Measurements from ENCODE around the gene GNAL. TPM values are rescaled to one million over a fixed set of nuclear protein-coding genes. Genes with fewer than 3 reads are reported as not detected.
"Not testable (repeated sequence)": the region's sequence is repeated elsewhere in the genome, so short reads cannot be mapped to it uniquely, and the experiment has no call there.

GNAL gene
- total RNA-seq, 1 experiment from 2014 or later, result 10.6 TPM

GRCh38 chr18:11710578-11710977 lies 21.5 kb downstream of the GNAL start:
- in situ Hi-C loops (cut with HindIII; ENCODE audit: low pct_unique_long_range_greater_than_20kb, low sequenced_read_pairs), result no loop called here
- DNase-seq (ENCODE audit: low read depth), result no peak

GRCh38 chr18:11713756-11714155 lies 24.7 kb downstream of the GNAL start:
- in situ Hi-C loops (cut with HindIII; ENCODE audit: low pct_unique_long_range_greater_than_20kb, low sequenced_read_pairs), result no loop called here

GRCh38 chr18:11714244-11714918 lies 25.3 kb downstream of the GNAL start:
- DNase-seq (ENCODE audit: low read depth), result no peak
- in situ Hi-C loops (cut with HindIII; ENCODE audit: low pct_unique_long_range_greater_than_20kb, low sequenced_read_pairs), result no loop called here

More at GRCh38 chr18:11713756-11714155, 24.7 kb downstream of the GNAL start:
- DNase-seq (ENCODE audit: low read depth), result no peak

- DNase-seq (ENCODE audit: low read depth); in situ Hi-C loops (cut with HindIII; ENCODE audit: low pct_unique_long_range_greater_than_20kb, low sequenced_read_pairs): not testable (repeated sequence)
These were observed 27.8 kb downstream of the GNAL start for GRCh38 chr18:11716767-11717315.

DNA sequence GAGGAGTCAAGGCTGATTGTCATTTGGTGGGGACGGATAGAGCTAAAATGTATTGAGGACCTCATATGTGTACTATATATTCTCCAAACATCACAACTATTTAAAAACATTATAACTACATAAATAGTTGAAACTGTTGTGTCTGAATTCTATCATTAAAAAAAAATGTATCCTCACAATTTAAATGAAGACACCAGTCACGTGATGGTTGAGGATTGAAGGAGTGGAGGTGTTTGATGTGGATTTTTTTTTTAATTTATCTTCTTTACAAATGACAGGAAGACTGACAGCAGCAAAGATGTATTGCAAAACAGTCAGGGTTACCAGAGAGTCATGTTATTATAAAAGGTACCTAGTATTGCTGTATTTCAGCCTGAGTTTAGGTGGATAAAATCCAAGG lies 30.0 kb downstream of the GNAL start:
- no peak for DNase-seq (ENCODE audit: low read depth)
- in situ Hi-C loops (cut with HindIII; ENCODE audit: low pct_unique_long_range_greater_than_20kb, low sequenced_read_pairs), result no loop called here

DNA sequence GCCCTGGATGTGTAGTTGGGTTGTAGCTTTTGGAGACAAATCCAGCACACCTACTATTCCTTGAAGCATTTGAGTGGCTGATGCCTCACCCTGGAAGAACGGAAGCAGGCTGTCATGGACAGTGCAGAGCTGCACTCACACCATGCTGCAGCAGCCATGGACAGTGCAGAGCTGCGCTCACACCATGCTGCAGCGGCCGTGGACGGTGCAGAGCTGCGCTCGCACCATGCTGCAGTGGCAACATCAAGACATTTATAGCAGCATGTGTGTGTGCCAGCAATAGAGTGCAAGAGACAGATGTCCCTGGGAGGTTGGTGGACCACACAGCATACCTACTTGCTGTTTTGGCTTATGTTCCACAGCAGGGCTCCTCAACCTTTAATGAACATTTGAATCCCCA lies 30.6 kb downstream of the GNAL start:
- DNase-seq (ENCODE audit: low read depth), result no peak
- in situ Hi-C loops (cut with HindIII; ENCODE audit: low pct_unique_long_range_greater_than_20kb, low sequenced_read_pairs), result no loop called here

GRCh38 chr18:11721720-11722119 lies 32.7 kb downstream of the GNAL start:
- in situ Hi-C loops (cut with HindIII; ENCODE audit: low pct_unique_long_range_greater_than_20kb, low sequenced_read_pairs), result no loop called here
- DNase-seq (ENCODE audit: low read depth), result no peak

GRCh38 chr18:11724781-11725180 lies 35.7 kb downstream of the GNAL start:
- no peak for DNase-seq (ENCODE audit: low read depth)
- in situ Hi-C loops (cut with HindIII; ENCODE audit: low pct_unique_long_range_greater_than_20kb, low sequenced_read_pairs), result no loop called here

- in situ Hi-C loops (cut with HindIII; ENCODE audit: low pct_unique_long_range_greater_than_20kb, low sequenced_read_pairs), result no loop called here
- DNase-seq (ENCODE audit: low read depth), result no peak
These were observed 37.5 kb downstream of the GNAL start for GRCh38 chr18:11726556-11726955.

GRCh38 chr18:11728249-11728648 lies 39.2 kb downstream of the GNAL start:
- DNase-seq (ENCODE audit: low read depth), result peak; percentile 4

DNA sequence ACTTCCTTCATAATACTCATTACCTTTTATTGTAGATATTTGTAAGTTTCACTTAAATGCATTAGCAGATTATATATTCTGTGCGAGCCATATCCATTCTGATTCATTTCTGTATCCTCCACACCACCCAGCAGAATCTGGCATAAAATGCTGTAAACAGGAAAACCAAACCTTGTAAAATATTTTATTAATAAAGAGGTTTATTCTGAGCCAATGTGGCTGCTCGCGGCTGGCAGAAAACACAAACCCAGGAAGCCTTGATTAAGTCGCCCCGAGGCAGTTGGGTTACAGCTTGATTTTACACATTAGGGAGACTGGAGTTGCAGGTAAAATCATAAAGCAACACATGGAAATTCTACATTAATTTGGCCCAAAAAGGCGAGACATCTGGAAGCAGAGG lies 40.5 kb downstream of the GNAL start:
- DNase-seq (ENCODE audit: low read depth), result no peak
- in situ Hi-C loops (cut with HindIII; ENCODE audit: low pct_unique_long_range_greater_than_20kb, low sequenced_read_pairs), result no loop called here

More at GRCh38 chr18:11728249-11728648, 39.2 kb downstream of the GNAL start:
- in situ Hi-C loops (cut with HindIII; ENCODE audit: low pct_unique_long_range_greater_than_20kb, low sequenced_read_pairs), result no loop called here

DNA sequence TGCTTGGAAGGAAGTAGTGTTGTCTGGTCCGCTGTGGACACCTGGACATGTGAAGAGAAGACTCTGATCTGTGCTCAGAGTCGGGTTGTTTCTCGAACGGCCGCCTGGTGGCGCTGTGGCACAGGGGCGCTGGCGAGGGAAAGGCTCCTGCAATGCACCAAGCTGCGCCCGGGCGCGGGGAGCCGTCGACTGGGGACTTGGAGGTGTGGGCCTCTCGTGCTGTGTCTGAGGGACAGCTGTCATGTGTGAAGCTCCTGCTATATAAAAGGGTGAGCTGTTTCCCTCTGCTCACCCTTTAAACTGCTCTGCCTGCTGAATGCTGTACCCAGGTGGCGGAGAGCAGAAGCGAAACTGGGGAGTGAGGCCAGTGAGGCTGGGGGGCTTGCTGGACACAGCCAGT lies 44.0 kb downstream of the GNAL start:
- DNase-seq (ENCODE audit: low read depth), result peak; percentile 55
- in situ Hi-C loops (cut with HindIII; ENCODE audit: low pct_unique_long_range_greater_than_20kb, low sequenced_read_pairs), result no loop called here

DNA sequence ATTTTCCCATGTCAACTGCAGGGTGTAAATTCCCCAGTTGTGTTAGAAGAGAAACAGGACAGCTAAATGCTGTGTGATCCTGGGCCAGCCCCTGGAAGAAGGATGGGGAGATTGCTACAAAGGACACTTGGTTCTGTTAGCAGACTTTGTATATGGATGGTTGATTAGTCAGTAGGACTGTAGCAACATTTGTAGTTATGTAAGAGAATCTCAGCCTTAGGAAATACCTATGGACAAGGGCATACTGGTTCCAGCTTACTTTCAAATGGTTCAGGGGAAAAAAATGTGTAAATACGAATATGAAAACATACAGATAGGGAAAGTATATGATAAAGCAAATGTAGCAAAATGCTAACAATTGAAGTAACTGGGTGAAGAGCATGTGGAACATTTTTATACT lies 47.6 kb downstream of the GNAL start:
- DNase-seq (ENCODE audit: low read depth), result no peak
- in situ Hi-C loops (cut with HindIII; ENCODE audit: low pct_unique_long_range_greater_than_20kb, low sequenced_read_pairs), result no loop called here

GRCh38 chr18:11739893-11740292 lies 50.8 kb downstream of the GNAL start:
- DNase-seq (ENCODE audit: low read depth), result no peak
- in situ Hi-C loops (cut with HindIII; ENCODE audit: low pct_unique_long_range_greater_than_20kb, low sequenced_read_pairs), result no loop called here

GRCh38 chr18:11740461-11740860 lies 51.4 kb downstream of the GNAL start:
- no peak for DNase-seq (ENCODE audit: low read depth)
- in situ Hi-C loops (cut with HindIII; ENCODE audit: low pct_unique_long_range_greater_than_20kb, low sequenced_read_pairs), result no loop called here

DNA sequence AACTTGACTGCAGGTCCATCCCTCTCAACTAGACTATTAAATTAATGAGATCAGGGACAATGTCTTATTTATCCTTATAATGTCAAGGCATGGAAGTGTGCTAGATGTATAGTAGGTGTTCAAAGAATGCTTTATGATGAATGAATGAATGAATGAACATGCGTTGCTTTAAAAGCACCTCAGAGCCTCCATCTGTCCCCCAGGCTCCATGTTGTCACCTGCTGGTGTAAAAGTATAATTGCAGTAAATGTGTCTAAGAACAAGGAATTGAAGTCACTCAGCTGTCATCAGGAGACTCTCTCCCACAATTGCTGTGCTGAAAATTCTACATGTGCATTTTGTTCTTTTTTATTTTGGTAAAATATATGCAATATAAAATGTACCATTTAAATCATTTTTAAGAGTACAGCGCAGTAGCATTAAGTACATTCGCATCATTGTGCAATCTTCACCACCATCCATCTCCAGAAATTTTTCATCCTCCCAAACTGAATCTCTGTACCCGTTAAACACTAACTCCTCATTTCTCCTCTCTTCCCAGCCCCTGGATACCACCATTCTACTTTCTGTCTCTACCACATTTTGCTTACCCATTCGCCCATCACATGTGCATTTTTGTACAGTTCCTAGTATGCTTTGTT lies 52.6 kb downstream of the GNAL start:
- in situ Hi-C loops (cut with HindIII; ENCODE audit: low pct_unique_long_range_greater_than_20kb, low sequenced_read_pairs), result no loop called here
- DNase-seq (ENCODE audit: low read depth), result no peak

GRCh38 chr18:11745521-11745920 lies 56.5 kb downstream of the GNAL start:
- no peak for DNase-seq (ENCODE audit: low read depth)
- in situ Hi-C loops (cut with HindIII; ENCODE audit: low pct_unique_long_range_greater_than_20kb, low sequenced_read_pairs), result no loop called here

GRCh38 chr18:11747286-11747685 lies 58.2 kb downstream of the GNAL start:
- in situ Hi-C loops (cut with HindIII; ENCODE audit: low pct_unique_long_range_greater_than_20kb, low sequenced_read_pairs), result no loop called here
- DNase-seq (ENCODE audit: low read depth), result no peak

DNA sequence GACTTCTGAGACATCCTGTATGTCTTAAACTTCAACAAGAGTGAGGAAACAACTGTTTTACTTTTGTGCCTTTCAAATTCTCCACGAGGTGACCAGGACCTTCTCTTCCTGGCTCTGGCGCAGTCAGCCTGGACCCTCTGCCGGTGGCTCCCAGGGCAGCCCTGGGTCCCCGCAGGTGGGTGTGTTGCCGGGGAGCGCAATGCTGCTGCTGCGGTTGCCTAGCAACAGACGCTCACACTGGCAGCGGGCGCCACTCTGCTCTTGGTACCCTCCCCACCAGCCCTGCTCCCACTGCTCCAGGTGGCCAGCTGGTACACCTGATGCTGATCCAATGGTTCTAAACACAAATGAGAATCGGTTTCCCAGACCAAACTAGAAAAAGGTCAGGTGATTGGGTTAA lies 58.7 kb downstream of the GNAL start:
- in situ Hi-C loops (cut with HindIII; ENCODE audit: low pct_unique_long_range_greater_than_20kb, low sequenced_read_pairs), result no loop called here
- DNase-seq (ENCODE audit: low read depth), result no peak

DNA sequence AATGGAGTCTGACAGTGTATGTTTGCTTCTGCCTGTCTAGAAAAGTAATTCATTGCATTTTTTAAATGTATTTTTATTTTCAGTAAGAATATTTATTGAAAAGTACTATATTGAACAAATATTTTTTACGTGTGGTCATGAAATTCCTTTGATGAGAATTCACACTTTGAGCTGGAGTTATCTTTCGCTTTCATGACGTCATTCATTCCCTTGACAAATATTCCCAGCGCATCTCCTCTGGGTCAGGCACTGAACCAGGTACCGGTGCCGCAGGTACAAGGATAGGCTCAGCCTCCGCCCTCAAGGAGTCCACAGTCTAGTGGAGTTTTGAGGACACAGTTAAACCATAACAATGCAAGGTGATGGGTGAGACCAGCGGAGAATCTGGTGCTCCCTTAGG lies 60.2 kb downstream of the GNAL start:
- in situ Hi-C loops (cut with HindIII; ENCODE audit: low pct_unique_long_range_greater_than_20kb, low sequenced_read_pairs), result no loop called here
- DNase-seq (ENCODE audit: low read depth), result no peak
